Stimulated activated CD4-positive, alpha-beta T cell treated with anti-CD3 and anti-CD28 coated beads, Interleukin-15, amount 100 ng/mL, for 48 hours (primary cell): ENCODE results near the gene PDZRN3.

Experiments used
- DNase-seq, 2 donors: peaks; one replicate each; pipeline ENCODE4 v3.0.0-alpha.2; 2020; ENCODE audit warnings: low read depth in 2 of 2

Gene PDZRN3

DNA sequence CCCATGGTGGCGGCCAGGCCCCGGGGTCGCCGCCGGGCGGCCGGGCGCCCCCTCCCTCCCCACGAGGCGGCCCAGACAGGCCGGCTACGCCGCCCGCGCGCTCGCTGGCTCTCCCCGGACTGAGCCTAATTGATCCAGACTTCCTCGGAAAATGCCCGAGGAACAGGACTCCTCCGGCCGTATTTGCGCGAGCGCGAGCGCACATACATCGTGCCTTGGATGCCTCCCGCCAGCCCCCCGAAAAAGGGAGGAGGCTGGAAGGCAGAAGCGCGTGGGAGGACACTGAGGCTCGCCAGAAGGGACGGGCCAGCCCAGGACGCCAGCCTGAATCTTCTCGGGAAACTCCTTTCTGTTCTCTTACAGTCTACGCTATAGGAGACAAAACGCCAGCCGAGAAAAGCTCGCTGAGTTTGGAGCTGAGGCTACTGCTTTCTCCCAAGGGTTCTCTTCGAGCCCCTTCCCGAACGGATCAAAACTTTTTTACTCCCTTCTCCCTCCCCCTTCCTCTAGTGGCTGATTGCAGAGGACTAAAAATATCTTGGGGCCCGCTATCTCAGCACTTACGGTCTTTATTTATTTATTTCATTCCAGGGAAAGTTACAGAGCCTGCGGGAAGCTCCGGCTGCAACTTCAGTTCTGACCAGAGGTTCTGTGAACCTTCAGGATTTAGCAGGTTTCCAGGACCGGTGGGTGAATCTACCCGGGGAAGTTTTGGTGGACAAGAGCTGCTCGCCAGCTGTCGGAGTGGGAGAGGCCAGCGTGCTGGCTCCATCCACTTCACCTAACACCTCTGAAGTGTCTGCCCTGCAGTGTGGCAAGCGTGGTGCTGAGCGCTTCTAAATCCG, at the start of gene PDZRN3:
Gene PDZRN3 (minus strand): TSS at position 121 of the 845 bp plus-strand sequence.
- no peak for DNase-seq

DNA sequence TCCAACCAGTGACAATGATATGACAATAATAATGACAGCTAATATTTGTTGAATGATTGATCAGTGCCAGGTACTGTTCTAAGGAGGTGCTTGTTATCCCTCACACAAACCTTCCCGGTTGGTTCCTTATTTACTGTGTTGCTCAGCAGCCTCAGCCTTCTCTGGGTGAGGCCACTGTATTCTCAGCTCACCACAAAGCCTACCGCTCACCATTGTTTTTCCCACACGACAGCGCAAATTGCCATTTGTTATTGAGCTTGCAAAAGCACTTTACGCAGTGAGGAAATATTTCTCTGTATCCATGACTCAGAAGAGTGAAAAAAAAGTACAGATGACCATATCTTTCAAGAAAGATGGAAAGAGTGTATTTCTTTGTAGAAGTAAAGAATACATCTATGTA, 49.5 kb upstream of the PDZRN3 start:
- no peak for DNase-seq

DNA sequence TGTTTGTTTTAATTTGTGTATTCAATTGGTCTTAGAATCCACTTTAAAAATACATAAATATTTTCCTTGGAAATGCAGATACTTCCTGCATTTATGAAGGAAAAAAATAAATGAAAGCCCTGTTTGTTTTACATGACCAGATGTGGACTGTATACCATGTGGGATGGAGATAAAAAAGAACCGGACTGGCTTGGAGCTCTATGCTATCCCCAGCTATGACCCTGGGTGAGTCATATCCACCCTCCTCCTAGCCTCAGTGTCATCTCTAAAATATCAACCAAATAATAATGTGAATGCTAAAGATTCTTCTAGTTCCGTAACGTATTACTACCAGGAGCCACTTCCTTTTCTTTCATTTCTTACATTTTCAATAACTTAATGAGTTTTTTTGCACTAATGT, 44.5 kb upstream of the PDZRN3 start:
- no peak for DNase-seq

GRCh38 chr3:73668391-73668790, 43.6 kb upstream of the PDZRN3 start:
- DNase-seq = no peak

DNA sequence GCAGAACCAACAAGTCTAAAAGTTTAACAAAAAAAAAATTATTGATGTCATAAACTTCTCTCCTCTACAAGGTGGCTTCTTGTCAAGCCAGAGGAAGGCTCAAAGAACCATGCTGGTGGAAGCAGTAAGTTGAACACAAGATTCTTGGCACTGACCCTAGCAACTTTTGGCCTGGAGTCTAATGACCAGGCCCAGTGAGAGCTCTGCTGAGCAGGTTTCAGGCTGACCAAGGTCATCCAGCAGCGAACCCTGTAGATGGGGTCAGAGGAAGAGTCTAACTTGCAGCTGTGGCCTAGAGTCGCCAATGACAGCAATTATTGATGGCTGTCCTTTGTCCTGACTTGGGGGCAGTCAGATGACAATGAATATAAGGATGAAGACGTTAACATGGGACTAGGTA, 43.1 kb upstream of the PDZRN3 start:
- no peak for DNase-seq

DNA sequence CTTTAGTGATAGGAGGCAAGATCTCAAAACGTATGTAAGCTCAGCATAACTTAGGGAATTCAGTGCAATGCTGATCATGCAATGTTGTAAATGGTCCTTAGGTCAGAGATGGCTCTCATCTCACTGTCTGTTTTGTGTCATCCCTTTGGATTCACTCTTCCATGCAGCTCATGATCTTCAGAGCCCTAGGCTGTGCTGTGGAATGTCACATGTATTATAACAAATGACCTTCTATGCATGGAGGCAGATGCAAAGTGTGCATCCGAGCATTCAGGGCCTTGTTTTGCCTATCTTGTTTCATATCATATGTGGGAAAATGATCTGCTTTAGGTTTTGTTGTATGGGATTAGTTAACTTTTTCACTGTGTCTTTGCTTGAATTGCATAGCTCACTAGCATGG, 40.5 kb upstream of the PDZRN3 start:
- DNase-seq = no peak

DNA sequence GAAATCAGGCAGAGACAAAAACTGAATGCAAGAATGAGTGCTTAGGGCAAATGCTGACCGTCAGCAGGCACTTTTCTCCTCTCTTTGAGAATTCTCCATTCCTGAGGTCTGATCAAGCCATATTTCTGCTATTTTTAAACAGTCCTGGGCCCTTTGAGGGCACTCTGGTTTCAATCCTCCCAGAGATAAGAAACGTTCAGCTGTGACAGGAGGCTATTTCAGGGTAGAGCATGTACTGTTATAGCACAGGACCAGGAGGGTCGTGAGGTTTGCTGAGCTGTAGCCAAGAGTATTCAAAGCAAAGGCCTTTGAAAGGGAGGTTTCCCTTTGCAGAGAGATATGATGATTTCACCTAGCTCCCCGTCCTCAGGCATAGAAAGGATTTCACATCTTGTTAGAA, 39.6 kb upstream of the PDZRN3 start:
- DNase-seq = no peak

DNA sequence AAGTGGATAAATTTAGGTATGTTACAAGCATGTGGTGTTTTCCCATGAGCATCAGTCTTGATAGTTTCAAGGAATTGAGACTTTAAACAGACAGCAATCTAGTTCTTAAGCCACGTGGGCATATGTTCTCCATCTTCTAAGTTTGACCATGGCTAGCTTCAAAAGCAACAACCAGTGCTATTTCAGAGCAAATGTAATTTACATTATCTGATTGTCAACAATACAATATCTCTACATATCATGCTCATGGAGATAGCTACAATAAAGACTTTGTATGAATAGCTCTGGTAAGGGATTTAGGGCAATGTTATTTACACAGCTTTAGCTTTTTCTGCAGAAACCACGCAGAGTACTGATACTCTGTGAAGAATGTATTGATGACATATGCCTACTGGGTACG, 38.8 kb upstream of the PDZRN3 start:
- DNase-seq = no peak

DNA sequence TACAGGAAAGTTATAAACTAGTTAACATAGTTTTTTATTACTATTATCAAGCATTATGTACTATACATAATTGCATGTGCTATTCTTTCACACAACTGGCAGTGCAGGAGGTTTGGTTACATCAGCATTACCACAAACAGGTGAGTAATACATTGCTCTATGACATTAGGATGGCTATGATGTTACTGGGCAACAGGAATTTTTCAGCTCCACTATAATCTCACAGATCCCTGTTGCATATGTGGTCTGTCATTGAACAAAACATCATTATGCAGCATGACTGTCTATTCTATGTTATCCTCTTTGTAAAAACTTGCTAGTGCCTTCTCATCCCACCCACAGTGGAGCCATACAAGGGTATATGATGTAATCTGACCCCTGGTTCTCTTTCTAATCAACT, 36.5 kb upstream of the PDZRN3 start:
- no peak for DNase-seq

- DNase-seq = no peak
Measured at GRCh38 chr3:73658227-73658626, 33.5 kb upstream of the PDZRN3 start.

DNA sequence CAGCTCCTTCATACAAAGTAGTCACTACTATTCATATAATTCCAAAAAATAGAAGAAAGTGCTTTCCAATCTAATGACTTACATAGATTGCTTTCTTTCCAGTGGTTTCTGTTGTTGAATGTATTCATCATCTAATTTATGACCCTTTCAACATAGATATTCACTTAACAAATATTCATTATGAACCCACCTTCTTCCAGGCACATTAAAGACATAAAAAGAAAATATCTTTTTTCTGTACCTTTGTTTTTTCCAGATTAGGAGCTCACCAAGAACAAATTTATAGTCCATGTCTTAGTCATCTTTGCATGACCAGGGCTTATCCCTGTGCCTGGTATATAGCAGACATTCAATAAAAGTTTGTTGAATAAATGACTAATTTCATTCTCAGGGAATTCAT, 32.4 kb upstream of the PDZRN3 start:
- no peak for DNase-seq

DNA sequence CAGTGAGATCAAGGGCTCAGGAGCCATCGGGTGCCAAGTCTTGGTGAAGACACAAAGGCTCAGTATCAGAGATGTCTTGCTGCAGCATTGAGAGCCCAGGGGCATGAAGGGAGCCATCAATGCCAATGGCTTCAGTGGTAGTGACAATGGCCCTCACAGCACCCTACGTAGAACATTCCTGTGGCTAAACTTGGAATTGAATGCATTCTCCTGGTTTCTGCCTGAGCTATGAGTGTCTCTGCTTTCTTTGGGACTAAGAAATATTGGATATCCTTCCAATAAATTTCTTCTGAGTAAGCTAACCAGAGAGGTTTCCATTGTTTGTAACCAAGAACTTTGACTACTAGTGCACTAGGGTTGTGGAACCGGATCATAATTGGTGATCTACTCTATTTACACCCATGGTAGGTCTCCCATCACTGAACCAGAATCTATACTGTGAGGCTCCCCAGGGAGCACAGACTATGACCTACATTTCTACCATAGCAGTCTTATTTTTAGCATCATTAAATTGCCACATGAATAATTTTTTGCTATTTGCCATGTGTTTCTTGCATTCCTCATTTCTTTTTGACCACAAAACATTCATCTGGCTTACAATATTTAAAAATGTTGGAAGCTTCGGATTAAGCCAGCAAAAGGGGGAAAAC, 31.6 kb upstream of the PDZRN3 start:
- DNase-seq = no peak

DNA sequence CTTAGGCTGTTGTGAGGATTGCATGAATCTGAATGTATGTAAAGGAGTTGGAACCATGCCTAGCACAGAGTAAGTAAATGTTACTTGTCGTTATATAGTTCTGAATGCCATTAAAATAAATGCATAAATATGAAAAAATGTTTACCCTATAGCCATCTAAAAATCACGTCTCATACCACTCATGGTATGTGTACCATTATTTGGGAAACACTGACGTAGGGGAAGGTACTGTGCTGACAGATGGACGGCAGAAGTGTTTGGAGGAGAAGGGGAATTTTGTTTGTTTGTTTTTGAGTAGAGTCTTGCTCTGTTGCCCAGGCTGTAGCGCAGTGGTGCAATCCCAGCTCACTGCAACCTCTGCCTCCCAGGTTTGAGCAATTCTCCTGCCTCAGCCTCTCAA, 30.5 kb upstream of the PDZRN3 start:
- DNase-seq = no peak

DNA sequence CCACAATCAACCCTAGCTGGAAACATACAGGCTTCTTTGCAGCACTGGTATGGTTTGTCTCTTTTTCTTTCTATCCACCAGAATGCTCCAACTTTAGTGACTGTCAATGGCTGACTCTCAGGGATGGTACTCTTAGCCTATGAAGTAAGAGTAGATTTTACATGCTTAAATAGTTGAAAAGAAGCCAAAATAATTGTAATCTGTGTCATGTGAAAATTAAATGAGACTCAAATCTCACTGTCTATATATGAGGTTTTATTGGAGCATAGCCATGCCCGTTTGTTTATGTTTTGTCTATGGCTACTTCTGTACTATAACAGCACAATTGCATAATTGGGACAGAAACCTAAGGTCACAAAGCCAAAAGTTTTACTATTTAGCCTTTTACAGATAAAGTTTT, 29.1 kb upstream of the PDZRN3 start:
- no peak for DNase-seq

- no peak for DNase-seq
Measured at GRCh38 chr3:73653351-73653750, 28.6 kb upstream of the PDZRN3 start.

GRCh38 chr3:73652896-73653295, 28.2 kb upstream of the PDZRN3 start:
- DNase-seq = no peak

DNA sequence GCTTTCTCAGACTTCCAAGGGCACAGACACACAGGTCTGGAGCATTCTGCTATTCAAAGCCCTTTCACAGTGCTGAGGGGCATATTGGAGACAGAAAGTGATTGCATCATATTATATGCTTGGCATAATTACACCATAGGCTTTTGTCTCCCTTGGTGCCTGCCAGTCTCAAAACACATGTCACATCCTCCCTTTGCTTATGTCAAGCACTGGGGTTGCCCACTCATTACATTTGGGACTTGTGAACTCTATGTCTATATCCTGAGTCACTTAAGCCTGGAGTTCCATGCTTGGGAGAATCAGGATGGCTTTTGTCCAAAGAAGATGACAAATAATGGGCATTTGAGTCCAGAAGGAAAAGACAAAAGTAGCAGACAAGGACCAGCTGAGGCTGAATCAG, 12.3 kb upstream of the PDZRN3 start:
- DNase-seq = no peak

DNA sequence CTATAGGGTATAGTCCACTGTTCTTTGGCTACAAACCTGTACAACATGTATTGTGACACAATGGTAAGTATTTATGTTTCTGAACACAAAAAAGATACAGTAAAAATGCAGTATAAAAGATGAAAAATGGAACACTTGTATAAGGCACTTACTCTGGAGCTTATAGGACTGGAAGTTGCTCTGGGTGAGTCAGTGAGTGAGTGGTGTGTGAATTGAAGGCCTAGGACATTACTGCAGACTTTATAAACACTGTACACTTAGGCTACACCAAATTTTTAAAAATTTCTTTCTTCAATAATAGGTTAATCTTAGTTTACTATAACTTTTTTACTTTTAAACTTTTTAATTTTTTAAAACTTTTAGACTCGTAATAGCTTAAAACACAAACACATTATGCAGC, 10.5 kb upstream of the PDZRN3 start:
- no peak for DNase-seq

DNA sequence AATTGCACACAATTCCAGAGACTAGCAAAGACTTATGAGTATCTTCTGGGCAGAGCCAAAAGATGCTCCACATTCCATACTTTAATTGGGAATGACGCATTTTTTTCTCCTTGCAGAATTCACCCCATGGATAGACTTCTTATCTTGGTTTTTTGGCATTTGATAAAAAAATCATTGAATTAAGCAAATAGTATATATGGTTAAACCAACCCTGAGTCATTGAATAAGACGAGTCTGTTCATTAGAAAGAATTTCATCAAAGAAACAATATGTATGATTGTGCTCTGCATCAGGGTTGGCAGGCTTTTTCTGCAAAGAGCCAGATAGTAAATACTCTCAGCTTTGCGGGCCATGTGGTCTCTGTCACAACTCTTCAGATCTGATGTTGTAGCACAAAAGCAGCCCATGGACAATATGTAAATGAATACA, 9.2 kb upstream of the PDZRN3 start:
- no peak for DNase-seq

GRCh38 chr3:73633453-73633852, 8.7 kb upstream of the PDZRN3 start:
- DNase-seq = no peak

GRCh38 chr3:73626106-73626505, 1.4 kb upstream of the PDZRN3 start:
- DNase-seq = no peak

DNA sequence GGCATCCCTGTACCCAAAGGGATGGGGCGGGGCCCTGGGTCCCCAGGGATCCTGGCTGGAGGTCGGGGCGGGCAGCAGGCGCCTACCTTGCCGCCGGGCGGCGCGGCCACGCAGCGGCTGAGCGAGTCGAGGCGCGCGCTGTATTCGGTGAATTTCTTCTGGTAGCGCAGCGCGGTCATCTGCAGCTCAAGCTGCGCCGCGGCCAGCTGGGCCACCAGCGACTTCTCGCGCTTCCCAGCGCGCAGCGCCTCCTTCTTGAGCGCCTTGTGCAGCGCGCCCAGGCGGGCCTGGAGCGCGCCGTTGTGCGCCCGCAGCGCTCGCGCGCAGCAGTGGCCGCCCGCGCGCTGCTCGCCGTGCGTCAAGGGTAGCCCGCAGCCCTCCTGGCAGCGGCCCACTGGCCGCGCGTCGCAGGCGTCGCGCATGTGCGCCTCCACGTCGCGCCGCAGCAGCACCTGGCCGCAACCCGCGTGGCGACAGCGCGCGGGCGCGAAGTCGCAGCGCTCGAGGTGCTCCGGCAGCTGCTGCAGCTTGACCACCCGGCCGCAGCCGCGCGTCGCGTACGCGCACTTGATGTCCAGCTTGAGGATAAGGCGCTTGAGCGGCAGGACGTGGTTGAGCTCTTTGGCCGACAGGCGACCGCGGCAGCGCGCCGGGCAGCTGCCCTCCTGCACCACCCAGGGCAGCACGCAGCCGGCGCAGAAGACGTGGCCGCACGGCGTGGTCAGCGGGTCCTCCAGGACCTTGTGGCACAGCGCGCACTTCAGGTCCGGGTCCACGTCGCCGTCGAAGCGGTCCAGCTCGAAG, 522 bp downstream of the PDZRN3 start:
- DNase-seq = no peak

GRCh38 chr3:73623346-73623745, 1.4 kb downstream of the PDZRN3 start:
- no peak for DNase-seq
